GM19397 (cell line): Measurements from ENCODE around the gene RAPGEF1.

Source experiments
- ATAC-seq: cut with Tn5 transposase; IDR thresholded peaks from one replicate; pipeline ENCODE4 v1.9.1; 2021; ENCODE audit warnings: mild to moderate bottlenecking, moderate library complexity; ENCODE audit not compliant: unreplicated experiment

RAPGEF1 gene

DNA sequence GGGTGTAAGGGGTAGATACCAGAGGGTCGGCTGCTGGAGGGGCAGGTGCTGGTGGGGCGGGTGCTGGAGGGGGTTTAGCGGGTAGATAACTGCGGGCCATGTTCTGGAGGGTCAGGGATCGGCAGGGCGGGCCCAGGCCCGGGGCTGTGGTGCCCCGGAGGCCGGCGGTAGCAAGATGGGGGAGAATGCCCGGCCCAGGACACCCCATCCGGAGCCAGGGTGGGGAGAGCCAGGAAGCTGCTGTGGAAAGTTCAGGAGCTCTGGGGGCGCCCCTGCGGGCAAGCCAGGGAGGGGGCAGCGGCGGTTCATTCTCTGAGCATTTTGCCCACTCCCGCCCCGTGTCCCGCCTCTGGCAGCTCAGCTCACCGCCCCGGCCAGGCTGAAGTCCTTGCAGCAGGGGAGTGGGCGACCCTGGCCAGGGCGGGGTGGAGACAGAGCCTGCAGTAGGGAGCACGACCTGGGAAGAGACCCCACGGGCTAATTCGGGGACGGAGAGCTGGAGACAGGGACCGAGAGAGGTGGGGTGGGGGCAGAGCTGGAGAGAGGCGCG lies 194.0 kb downstream of the RAPGEF1 start:
- no peak for ATAC-seq

DNA sequence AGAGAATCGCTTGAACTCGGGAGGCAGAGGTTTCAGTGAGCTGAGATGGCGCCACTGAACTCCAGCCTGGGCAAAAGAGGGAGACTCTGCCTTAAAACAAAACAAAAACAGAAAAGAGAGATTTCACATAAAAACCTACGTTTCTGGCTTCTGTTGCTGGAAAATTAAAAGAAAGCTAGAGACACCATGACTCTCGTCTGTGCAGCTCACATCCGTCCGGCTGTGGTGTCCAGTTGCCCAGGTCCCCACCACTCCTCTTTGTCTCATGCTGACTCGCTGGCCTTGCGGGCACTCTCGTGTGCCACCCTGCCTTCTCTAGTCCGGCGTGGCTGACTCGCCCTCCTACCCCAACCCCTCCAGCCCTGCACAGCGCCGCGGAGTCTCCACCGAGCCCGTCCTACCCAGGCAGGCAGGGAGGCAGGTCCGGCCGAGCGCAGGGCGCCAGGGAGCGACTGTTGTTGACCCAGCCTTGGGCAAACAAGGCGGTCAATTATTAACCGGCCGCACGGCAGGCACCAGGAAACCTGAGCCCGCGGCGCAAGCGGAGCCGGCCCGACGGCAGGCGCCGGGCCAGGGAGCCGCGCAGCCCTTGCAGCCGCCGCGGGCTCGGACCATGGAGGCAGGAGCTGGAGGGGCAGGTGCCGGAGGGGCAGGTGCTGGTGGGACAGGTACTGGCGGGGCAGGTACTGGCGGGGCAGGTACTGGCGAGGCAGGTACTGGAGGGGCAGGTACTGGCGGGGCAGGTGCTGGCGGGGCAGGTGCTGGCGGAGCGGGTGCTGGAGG lies 194.7 kb downstream of the RAPGEF1 start, which contains the start of gene PRRT1B:
Gene PRRT1B, plus strand, starts transcription at position 521 of the 783 bp plus-strand sequence. Its CDS starts 93 bp downstream, at position 614.
- no peak for ATAC-seq

DNA sequence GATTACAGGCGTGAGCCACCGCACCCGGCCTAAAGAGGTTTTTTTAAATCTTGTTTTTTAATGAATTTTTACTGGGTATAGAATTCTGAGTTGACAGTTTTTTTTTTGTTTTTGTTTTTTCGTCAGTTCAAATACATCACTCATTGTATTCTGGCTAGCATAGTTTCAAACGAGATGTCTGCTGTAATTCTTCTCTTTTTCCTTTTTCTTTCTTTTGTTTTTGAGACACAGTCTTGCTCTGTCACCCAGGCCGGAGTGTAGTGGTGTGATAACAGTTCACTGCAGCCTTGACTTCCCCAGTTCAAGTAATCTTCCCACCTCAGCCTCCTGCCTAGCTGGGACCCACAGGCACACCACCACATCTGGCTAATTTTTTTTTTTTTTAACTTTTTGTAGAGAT lies 196.7 kb downstream of the RAPGEF1 start:
- ATAC-seq: no peak

DNA sequence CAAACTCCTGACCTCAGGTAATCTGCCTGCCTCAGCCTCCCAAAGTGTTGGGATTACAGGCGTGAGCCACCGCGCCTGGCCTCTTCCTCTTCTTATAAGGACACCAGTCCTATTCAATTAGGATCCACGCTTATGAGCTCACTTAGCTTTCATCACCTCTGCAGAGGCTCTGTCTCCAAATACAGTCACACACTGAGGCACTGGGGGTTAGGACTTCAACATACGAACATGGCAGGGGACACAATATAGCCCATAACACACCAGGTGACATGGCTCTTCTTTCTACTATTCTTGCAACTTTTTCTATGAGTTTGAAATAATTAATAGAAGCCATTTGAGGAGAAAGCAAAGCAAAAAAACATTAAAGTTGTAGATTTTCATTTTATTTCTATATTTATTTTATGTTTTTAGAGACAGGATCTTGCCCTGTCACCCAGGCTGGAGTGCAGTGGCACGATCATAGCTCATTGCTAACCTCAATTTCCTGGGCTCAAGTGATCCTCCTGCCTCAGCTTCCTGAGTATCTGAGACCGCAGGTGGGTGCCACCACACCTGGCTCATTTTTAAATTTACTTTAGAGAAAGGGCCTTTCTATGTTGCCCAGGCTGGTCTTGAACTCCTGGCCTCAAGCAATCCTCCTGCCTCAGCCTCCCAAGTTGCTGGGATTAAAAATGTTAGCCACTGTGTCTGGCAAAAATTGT lies 200.5 kb downstream of the RAPGEF1 start:
- no peak for ATAC-seq

DNA sequence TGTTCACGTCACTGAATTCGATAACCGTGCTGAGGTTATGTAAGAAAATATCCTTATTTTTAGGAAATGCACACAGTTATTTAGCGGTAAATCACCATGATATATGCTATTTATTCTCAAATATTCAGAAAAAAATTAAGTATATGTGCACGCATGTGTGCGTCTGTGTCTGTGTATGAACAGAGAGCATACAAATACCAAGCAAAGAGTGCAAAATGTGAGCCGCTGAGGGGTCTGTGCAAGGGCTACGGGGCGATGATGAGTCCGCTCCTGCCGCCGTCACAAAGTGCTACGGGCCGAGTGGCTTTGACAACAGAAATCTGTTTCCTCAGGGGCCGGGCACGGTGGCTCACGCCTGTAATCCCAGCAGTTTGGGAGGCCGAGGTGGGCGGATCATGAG lies 201.9 kb downstream of the RAPGEF1 start:
- no peak for ATAC-seq

DNA sequence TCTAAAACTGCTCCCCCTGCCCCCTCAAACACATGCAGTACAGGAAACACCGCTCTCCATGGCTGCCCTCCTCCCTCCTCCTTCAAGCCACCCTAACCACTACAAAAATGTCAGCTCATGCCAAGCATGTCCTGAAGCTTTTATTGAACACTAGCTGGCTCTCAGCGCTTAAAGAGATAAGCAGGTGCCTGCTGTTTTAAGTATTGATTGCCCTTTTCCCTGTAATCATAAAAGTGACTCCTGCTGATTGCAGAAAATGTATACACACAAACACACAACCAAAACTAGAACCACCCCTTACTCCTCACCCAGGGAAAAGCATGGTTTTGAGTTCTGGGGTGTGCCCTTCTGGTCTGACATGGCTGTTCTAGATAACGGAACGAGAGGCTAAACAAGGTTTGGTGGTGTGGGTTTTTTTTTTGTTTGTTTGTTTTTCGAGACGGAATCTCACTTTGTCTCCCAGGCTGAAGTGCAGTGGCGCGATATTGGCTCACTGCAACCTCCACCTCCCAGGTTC lies 205.1 kb downstream of the RAPGEF1 start:
- ATAC-seq: no peak

DNA sequence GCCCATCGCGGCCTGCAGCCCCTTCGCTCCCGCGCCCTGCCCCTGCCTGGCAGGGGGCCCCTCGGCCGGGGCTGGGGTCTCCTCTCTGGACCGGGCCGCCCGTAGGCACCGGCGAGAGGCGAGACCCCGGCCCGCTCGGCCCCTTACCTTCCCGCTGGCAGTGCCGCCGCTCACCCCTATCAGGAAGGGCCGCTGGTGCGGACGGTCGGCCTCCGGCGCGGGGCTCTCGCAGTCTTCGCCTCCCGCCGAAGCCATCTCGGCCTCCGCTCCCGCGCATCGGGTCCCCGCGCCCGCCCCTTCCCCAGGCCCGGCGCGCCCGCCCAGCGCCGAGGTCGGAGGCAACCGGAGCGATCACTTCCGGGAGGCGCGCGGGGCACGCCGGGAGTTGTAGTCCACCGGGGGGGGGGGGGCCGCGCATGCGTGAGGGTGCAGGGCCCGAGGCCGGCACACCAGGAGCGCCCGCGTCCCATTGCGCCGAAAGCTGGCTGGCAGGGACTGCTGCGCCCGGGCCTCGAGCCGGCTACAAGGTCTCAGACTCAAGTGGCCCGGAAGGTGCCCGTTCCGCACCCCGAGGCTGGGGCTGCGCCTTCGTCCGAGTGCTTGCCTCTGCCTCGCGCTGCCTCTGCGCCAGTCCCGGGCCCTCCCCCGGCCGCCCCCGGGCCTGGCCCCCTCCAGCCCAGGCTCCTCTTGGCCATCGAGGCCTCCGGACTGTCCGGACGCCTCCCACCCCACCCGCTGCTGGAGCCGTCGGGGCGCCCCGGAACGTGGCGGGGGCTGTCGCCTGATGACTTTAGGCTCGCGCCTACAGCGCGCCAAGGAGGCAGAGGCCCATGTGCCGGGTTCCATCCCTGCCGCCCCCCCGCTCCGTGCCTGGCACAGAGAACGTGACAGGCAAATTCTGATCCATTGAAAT lies 208.7 kb downstream of the RAPGEF1 start, which contains the start of gene UCK1:
Gene UCK1, minus strand, starts transcription at position 344 of the 913 bp plus-strand sequence. Its CDS starts 89 bp downstream, at position 255.
- peak; percentile 86 for ATAC-seq

DNA sequence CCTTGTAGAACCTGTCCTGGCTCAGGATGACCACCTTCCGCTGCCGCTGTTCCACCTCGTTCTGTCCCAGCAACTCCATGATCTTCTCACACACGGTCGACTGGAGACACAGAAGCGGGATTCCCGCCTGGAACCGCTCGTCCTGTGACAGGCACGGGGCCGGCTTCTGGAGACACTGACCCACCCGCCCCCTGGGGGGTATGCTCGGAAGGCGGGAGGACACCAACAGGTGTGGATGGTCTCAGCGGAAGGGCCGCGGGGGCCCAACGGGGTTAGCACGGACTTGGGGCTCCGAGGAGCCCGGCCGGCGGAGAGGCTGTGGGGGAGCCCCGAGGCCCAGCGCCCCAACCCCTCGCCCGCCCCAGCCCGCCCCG lies 209.3 kb downstream of the RAPGEF1 start:
- peak; percentile 26 for ATAC-seq

DNA sequence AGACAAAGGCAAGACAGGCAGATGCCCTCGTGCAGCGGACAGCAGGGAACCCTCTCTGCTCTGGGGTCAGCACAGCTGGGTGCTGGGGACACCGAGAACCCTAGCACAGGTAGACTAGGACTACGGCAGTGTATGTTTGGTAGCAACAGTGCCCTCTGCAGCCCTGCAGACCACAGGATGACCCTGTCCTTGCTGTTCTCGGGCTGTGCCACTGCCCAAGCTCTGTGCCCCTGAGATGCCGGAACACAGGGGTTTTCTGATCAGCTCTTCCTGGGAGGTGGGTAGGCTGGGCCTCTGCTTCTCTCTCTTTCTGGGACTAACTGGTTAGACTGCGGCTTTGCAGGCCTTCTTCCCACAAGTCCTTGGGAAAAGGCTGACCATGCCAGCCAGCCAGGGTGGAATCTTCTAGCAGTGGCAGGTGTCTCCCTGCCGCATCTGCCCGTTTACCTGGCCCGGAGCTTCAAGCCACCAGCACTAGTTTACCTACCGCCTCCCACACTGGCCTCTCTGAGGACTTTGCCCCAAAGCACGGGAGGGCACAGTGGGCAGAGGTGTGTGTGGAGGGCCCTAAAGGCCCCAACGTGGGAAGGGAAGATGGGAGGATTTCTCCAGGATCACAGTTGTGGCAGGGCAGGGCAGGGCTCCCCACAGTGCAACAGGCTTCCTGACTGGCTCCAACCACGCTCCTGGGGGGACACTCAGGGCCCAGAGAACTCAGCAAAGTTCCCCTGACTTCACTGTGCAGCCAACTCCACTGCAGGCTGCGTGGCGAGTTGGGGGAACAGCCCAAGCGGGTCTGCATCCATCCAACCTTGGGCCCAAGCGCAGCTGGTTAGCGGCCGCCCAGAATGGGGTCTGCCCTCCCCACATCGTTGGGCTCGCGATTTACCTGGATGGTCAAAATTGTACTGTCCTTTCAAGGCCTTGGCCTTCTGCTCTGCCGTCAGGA lies 210.0 kb downstream of the RAPGEF1 start:
- no peak for ATAC-seq

DNA sequence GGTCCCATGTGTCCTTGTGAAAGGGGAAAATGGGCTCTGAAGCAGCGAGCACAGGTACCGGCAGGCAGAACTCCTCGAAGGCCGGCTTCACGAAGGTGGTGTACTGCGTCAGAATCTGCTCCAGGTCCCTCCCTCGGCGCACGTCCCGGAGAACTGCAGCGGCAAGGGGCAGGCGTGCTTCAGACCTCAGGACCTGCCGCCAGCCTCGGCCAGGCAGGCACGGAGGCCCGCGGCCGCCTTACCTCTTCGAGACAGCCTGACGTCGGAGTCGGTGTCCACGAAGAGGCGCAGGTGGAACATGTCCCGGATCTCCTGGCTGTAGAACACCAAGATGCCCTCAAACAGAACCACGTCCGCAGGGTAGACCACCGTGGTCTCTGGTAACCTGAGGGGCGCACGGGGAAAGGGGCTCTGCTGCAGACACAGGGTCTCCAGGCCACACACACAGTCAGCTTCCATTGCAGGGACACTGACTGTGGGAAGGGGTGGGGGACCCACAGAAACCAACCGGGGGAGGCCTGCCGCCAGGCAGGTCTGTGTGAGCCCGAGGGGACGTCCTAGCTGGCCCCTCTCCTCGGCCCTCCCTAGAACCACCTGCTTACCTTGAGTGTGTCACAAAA lies 210.9 kb downstream of the RAPGEF1 start:
- ATAC-seq: no peak

DNA sequence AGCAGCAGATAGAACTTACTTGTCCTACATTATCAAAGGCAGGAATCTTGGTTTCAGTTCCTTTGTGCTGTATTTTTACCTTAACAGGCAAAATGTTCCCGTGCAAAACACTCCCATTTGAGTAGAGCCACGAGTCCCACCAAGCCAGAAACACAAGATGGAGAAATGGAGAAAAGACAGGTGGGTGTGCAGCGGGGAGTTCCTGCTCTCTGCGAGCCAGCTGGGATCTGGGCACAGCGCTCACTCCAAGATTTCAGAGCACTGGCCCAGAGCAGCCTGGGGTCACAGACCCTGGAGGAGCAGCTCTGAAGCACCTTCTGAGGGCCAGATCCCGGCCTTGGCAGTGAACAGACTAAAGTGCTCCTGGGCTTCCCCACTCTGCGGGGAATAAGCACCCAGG lies 211.7 kb downstream of the RAPGEF1 start:
- ATAC-seq: no peak
